Ramos (cell line): Measurements from ENCODE around the gene INS.

ENCODE experiments used
- in situ Hi-C: fragments of 300-500 bp; cut with MboI; formaldehyde crosslinking; loops from one replicate; pipeline ENCODE4 v1.14.3; 2022; ENCODE audit warnings: low sequenced_read_pairs; ENCODE audit not compliant: unreplicated experiment

INS gene

DNA sequence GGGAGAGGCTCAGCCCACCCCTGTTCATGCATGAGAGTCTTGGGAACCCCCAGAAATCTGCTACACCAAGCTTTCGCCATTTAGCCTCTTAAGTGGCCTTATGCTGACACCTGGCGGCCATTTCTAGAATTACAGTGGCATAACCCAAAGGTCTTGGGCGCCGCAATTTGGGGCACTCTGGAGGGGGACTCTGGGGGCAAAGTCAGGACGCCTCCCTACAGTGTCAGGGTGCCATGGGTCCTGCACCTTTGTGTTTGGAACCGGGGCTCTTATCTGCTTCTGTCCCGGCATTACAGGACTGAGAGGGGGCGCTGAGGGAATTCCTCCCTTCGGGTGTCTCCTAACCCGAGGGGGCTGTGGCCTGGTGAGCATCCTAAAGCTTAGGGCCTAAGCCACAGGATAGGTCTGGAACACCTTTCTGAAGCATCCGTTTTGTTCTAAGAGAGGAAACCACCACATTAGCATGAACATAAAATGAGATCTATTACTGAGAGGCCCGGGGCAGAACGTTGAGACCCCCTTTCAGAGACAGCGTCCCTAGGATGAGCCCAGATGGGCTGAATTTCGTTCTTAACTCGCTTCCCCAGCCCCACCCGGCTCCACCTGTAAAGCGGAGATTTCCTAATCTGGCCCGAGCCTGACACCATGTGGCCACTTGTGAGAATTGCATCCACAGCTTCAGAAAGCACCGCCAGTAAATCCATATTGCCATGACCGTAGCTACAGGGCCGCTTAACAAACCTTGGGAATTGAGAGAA, 9.3 kb downstream of the INS start:
- in situ Hi-C loops, result loop anchor here (10.0 kb wide), 2 partner anchors 317 to 457 kb away; partner anchors contain the start of genes KRTAP5-6, SYT8 and TNNI2

DNA sequence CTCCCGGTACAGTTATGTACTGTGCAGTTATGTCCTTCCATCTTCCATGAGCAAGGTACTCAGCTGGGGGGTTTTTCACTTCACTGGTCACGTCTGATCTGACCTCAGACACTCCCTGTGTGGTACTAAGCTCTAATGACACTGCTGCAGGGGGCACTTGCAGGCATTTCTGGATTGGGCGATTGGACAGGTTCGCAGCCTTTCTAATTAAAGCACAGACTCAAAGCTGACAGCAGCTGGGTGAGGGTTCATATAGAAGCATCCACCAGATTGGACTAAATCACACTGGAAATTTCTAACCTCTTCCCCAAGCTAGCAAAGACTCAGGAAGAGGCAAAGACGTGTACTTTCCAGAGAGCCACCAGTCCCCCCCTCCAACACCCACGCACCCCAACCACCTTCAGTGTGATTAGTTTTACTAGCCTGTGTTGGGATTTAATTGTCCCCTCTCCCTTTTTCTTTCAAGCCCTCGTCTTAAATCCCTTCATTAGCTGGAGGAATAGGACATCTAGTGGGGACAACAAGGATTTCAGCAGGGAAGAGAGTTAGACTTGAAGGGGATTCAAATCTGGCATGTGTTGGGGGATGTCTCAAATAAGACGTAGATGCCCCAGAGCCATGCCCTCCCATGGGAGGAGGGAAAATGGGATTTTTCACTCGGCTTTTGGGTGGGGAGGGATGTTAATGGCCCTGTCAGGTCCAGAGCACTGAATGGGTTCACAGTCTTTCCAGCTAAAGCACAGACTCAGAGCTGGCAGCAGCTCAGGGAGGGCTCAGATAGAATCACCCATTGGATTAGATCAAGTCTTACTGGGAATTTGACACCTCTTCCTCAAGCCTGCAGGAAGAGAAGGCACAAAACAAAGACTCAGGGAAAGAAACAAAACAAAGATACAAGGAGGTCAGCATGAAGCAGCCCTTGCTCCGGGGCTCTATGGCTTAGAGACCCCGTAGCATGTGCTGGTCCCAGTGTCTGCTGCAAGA, 10.9 kb downstream of the INS start:
- in situ Hi-C loops, result loop anchor here (10.0 kb wide), 2 partner anchors 315 to 455 kb away; partner anchors contain the start of genes KRTAP5-6, SYT8 and TNNI2

DNA sequence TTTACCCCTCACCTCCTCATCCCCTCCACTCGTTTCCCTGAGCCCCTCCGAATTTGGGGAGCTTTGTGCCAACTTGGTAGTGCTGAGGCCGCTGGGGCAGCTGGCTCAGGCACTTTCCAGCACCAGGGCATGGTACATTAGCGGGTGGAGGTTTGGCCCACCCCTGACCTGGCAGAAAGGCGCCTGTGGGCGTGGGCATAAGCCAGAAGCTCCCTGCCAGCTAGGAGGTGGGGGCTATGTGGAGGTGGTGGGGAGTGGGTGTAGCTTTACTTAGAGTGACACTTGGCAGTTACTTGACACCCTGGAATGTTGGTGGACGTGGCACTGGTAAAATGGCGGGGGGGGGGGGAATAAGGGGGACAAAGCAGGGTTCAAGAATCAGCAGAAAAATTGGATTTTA, 11.5 kb downstream of the INS start:
- in situ Hi-C loops, result no loop called here

DNA sequence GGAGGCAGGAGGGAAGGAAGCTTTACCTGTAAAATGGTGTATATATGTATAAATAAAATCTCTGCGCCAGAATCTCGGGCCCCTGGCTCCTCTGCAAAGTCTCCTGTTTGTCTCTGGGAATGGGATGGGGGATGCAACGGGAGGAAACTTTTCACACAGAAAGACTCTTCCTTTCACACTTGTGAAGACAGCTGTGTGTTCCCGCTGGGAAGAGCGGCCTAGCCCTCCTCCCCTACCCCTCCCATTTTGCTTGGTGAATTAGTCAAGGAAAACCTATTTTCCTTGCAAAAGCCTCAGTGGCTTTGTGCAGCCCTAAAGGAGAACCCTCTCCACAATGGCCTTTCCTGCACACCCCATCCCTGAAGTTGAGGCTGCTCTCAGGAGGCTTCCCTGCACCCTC, 12.4 kb downstream of the INS start:
- in situ Hi-C loops, result no loop called here

DNA sequence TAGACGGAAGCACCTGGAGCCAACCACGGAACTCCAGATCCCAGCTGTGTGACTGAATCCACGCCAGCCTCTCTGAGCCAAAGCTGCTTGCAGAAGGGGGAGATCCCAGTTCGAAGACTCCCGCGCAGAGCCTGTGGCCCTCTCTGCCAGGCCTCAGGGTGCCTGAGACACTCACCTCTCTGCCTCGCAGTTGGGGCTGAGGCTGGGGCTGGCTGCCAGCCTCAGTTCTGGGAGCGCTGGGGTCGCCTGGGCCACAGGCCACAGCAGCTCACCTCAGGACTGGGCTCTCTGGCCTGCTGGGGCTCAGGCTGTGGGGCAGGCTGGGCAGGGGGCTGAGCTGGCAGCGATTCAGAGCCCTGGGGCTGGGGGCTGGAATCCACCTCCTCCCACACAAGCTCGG, 13.6 kb downstream of the INS start:
- in situ Hi-C loops, result no loop called here

DNA sequence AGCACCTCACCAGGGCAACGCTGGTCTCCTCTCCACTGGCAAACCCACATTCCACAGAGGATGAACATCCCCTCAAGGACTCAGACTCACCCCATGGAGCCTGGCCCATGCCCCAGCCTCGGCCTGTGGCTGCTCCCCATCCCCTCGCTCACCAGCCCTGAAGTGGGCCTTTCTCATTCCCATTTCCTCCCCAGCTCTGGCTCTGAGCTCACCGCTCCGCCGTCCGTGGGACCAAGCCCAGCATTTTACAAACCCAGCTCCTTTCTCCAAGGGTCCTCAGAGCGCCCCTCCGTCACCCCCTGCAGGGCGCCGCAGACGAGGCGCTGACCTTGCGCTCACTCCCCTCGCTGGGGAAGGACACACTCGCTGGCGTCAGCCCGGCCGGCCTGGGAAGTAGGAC, 15.0 kb downstream of the INS start:
- in situ Hi-C loops, result no loop called here

DNA sequence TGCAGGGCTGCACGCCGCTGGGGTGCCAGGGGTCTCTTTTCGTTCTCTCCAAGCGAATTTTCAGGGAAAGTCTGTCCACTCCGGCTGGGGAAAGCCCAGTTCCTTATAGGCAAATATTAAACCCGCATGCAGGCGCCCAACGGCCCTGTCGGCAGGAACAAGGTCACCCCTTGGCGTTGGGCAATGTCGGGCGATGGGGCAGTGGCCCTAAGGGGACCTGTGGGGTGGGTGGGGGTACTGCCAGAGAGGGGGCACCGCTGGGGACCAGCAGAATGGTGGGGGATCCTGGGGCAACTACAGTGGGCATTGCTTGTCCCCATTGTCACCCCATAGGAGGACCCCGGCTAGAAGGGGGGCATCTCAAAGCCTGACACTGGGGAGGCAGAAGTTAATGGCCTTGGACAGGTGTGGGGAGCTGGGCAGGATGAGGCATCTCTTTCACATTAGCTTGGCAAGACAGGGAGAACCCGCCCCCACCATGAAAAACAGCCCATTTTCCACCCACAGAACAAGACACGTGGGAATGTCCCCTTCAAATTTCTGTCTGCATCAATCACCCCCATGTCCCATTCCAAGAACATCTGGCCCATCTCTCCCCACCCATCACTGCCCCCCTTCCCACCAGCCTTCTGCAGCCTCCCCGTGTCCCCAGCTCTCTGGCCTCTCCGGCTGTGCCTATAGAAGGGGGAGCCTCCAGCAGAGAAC, 16.3 kb downstream of the INS start:
- in situ Hi-C loops, result no loop called here

DNA sequence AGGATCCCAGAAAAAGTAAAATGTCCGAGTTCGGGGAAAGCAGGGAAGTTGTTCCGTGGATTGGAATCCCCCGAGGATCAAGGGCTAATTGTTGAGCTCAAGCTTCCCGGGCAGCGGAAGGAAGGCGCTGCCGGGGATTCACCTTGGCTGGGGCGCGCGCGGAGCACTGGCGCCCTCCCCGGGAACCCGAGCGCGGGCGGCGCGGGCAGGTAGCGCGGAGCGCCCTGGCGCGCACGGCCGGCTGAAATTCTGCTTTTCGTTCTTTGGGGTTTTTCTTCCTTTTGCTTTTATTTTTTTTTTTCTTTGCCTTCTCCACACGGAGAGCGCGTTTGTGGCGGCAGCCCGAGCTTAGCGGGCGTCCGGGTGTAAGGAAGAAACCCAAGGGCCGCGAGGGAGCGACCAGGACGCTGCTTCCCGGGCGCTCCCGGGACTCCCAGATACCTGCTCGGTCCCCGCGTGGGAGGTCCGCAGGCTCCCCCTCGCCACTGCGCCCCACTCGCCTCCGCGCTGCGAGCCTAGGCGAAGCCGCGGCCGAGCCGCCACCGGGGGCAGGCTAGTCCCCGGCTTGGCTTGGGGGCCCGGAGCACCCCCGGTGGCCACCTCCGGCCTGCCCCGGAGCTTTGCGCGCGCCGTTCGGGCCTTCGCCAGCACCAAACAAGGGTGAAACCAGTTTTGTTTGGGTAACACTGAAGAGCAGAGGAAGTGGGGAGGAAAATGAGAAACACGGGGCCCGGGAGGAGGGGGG, 17.0 kb downstream of the INS start:
- in situ Hi-C loops, result no loop called here

DNA sequence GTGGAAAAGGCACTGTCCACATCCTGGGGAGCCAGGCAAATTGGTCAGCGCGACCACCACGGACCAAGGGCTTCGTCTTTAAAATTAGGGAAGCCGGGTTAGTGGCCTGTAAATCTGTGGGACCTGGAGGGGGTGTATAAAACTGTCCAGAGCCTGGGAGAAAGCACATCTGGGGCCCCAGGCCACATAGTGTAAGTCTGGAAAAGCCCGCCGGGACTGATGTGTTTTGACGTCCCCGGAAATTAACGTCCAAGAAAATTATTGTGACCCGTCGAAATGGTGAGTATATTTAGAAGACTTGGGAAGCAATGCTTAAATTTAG, 17.6 kb downstream of the INS start:
- in situ Hi-C loops, result no loop called here

DNA sequence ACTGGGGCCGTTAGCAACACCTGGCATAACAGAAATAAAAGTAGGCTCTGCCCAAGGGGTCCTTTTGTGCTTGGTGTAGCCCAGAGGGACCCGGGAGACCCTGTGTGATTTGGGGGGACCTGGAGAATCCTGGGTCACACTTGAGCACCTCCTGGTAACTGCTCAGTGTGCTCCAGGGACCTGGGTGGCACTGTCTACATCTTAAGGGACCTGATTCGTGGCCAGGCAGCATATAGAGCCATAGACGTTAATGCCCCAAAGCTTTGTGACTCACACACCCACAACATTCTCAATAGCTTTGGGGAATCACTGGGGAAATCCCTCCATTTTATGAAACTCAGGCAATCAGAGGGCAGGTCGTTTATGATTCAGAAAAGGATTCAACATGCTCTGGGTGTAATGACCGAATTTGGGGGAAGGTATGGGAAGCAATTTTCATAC, 18.2 kb downstream of the INS start:
- in situ Hi-C loops, result no loop called here

DNA sequence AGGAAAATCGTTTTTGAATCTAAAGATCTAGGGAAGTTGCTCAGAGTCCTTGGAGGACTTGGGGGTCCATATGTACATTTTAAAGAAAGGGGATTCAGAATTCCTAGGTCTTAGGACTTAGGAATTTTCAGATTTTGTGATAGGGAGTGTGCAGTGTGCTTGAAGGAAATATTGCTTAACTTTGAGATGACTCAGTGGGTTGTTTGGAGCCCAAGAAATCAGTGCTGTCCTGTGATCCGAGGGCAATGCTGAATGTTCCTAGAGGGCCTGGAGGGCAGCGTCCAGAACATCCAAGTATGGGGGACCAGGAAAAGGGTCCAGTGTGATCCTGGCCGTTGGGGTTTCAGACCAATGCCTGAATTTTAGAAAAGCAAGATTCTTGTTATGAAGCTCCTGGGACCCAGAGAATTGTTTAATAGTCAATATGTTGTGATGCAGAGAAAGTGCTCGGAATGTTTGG, 18.7 kb downstream of the INS start:
- in situ Hi-C loops, result no loop called here

DNA sequence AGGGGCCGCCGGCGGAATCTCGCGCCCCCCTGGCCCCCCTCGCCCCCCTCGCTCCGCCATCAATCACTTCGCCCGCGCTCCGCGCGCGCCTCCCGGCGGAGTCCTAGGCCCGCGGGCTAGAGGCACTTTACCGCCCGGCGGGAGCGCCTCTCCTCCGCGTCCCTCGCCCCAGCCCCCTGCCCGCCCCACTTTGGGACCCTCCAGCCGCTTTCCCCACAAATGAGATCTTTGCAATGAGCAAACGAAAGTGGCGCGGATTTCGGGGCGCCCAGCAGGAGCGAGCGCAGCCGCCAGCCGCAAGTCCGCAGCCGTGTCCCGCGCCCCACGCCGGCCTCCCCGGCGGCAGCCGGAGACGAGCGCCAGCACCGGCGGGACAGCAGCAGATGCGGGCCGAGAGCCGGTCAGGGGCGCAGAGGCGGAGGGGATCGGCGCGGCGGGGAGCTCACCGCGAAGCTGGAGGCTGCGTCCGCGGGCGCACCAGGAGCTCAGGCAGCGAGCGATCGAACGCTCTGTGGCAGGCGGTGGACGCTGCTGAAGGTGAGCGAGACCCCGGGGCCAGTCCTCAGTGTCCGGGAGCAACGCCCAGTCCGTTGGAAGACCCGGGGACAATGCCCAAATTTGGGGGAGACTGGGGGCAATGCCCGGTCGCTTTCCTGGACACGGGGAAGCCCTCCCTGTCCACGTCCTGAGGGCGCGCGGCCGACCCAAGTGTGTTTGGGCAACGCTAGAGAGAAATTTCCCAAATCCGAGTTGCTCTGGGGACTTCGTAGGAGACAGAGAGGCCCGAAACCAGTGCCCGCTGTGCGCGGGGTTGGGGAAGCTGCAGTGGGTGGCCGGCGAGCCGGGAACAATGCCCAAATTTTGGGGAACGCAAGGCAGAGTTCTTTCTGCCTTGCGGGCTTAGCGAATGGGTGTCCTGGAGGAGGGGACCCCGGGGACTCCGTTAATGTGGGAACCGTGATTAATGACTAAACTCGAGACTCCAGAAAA, 20.3 kb downstream of the INS start:
- in situ Hi-C loops, result no loop called here

DNA sequence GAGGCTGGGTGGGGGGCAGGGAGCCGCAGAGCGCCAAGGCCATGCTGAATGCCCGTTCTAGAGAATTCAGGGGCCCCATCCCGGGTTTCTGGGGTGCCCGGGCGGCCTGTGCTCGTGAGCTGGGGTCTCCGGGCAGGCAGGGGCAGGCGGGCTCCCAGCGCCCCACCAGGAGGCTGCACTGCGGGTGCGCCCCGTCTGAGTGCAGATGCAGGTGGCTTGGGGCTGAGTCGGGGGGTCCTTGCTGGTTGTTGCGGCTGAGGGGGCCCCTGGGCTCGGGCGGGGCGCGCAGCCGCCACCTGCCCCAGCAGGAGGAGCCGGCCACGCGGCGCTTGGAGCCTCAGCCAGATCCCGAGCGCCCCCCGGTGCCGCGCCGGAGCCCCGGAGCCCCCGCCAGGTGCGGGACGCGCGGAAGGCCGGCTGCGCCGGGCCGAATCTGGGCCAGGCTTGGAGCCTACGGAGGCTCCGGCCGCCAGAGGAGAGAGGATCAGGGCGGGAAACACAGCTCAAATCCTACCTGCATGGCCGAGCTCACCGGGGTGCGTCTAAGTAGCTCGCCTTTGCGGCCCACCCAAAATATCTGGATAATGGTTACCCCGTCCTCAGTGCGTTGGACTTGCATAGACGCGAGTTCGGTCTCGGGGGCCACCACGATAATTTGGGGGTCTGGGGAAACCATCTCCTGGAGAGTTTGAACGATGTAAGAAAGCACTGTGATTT, 21.2 kb downstream of the INS start:
- in situ Hi-C loops, result no loop called here

DNA sequence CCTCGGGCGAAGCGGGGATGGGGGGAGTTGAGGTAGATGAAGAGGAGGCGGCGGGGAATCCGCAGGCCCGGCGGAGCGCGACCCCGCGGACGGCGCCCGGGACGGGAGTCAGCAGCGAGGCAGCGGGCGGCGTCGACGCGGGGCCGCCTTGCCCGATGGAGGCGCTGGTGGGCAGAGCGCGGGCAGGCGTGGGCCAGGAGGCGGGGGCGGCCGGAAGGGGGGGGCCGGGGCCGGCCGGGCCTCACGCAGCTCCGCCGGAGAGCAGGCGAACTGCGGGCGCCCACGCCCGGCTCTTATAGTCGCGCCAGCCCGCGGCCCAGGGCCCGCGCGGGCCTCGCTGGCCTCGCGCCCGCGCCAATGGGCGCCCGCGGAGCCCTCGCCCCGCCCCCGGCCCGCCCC, 21.9 kb downstream of the INS start, which contains the start of gene IGF2:
TSS of gene IGF2 (minus strand) at position 267 of the 399 bp plus-strand sequence. CDS start 3,866 bp downstream, outside the sequence.
- in situ Hi-C loops, result no loop called here

DNA sequence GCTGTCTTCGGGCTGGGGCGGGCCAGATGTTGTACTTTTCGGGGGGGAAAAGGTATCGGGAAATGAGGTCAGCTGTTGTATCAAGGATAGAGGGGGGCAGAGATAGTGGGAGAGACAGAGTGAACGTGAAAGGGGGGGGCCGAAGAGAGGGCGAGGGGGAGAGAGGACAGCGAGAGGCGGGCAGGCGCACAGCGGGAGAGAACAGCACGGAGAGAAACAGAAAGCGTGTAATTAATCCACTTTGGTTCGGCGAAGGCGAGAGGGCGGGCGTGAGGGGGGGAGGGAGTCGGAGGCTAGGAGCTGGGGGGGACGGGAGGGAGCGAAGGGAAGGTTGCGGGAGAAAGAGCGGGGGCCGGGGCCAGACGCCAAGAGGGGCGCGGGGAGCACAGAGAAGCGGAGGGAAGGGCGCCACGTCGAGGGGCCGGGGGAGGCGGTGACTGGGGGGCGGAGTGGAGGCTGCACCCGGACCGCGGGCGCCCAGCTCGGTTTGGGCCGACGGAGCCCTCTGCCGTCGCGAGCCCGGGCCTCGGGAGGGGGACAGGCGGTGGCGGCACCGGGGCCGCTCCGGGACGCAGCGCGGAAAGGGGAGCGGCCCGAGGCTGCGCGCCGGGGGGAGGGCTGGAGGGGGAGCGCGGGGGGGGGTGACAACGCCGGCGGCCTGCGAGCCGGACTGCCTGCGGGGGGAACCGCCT, 22.4 kb downstream of the INS start:
- in situ Hi-C loops, result no loop called here

DNA sequence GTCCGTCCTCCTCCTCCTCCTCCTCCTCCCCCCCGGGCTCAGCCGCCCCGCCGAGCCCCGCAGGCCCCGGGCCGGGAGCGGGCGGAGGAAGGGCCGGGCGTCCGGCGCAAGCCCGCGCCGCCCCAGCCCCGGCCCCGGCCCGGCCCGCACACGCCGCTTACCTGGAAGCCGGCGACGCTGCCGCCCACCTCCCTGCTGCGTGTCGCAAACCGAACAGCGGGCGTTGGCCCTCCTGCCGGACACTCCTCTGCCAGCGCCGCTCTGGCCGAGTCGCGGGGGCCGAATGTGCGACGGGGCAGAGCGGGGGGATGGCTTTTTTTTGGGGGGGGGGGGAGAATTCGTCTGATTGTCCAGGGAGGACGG, 23.0 kb downstream of the INS start:
- in situ Hi-C loops, result no loop called here
